SK-N-SH treated with all-trans-retinoic acid at 6 μM for 48 hours (cell line): ENCODE results near the gene DUOX2.

Experiments used
- ATAC-seq: fragments of 200-7000 bp; cut with Tn5 transposase; 3 replicates; pipeline ENCODE4 v1.9.1; 2020; ENCODE audit warnings: mild to moderate bottlenecking, moderate library complexity
- ARNTL ChIP-seq: fragments of 450-650 bp; formaldehyde crosslinking; IDR thresholded peaks from 2 replicates; pipeline ENCODE4 v1.5.0; 2020; ENCODE audit warnings: low read depth, mild to moderate bottlenecking, moderate library complexity, borderline replicate concordance
- BACH2 ChIP-seq: fragments of 250-450 bp; sonication (Bioruptor Pico); IDR thresholded peaks from 2 replicates; pipeline ENCODE4 v1.9.0; 2021; ENCODE audit warnings: mild to moderate bottlenecking, borderline replicate concordance
- CSDC2 ChIP-seq: fragments of 250-450 bp; sonication (Bioruptor Pico); IDR thresholded peaks from 2 replicates; pipeline ENCODE4 v1.5.0; 2020; ENCODE audit warnings: mild to moderate bottlenecking, moderate library complexity
- ESRRG ChIP-seq: fragments of 250-450 bp; sonication (Bioruptor Pico); IDR thresholded peaks from 2 replicates; pipeline ENCODE4 v1.6.1; 2021; ENCODE audit warnings: mild to moderate bottlenecking
- ISL1 ChIP-seq: fragments of 250-450 bp; sonication (Bioruptor Pico); IDR thresholded peaks from 2 replicates; pipeline ENCODE4 v2.1.2; 2022; ENCODE audit warnings: mild to moderate bottlenecking, moderate library complexity
- OSR1 ChIP-seq: fragments of 250-450 bp; sonication (Bioruptor Pico); IDR thresholded peaks from 2 replicates; pipeline ENCODE4 v1.8.0; 2022; ENCODE audit warnings: moderate library complexity, mild to moderate bottlenecking, inconsistent platforms
- PPARA ChIP-seq: fragments of 250-450 bp; sonication (Bioruptor Pico); IDR thresholded peaks from 2 replicates; pipeline ENCODE4 v1.5.0; 2020; ENCODE audit warnings: mild to moderate bottlenecking, borderline replicate concordance
- RARB ChIP-seq: fragments of 250-450 bp; sonication (Bioruptor Pico); IDR thresholded peaks from 2 replicates; pipeline ENCODE4 v1.8.0; 2021; ENCODE audit warnings: mild to moderate bottlenecking, moderate library complexity
- SNAI2 ChIP-seq: fragments of 250-450 bp; sonication (Bioruptor Pico); IDR thresholded peaks from 2 replicates; pipeline ENCODE4 v1.5.0; 2020; ENCODE audit warnings: mild to moderate bottlenecking, moderate library complexity
- TCF4 ChIP-seq: fragments of 250-450 bp; sonication (Bioruptor Pico); IDR thresholded peaks from 2 replicates; pipeline ENCODE4 v1.8.0; 2021; ENCODE audit warnings: mild to moderate bottlenecking, moderate library complexity, borderline replicate concordance
- TOX ChIP-seq: fragments of 250-450 bp; sonication (Bioruptor Pico); IDR thresholded peaks from 2 replicates; pipeline ENCODE4 v1.8.0; 2021; ENCODE audit warnings: mild to moderate bottlenecking, moderate library complexity, borderline replicate concordance
- ZC3H10 ChIP-seq: fragments of 250-450 bp; sonication (Bioruptor Pico); IDR thresholded peaks from 2 replicates; pipeline ENCODE4 v1.5.1; 2021; ENCODE audit warnings: mild to moderate bottlenecking, moderate library complexity
- ZFP3 ChIP-seq: fragments of 250-450 bp; sonication (Bioruptor Pico); IDR thresholded peaks from 2 replicates; pipeline ENCODE4 v1.5.0; 2020; ENCODE audit warnings: mild to moderate bottlenecking, moderate library complexity
- ZFP30 ChIP-seq: fragments of 450-650 bp; formaldehyde crosslinking; IDR thresholded peaks from 2 replicates; pipeline ENCODE4 v1.5.0; 2022; ENCODE audit warnings: mild to moderate bottlenecking, moderate library complexity
- ZNF565 ChIP-seq: fragments of 450-650 bp; formaldehyde crosslinking; conservative IDR thresholded peaks from 2 replicates; pipeline ENCODE4 v1.5.0; 2020; ENCODE audit warnings: low read depth, mild to moderate bottlenecking, moderate library complexity
- ZNF70 ChIP-seq: fragments of 450-650 bp; formaldehyde crosslinking; IDR thresholded peaks from 2 replicates; pipeline ENCODE4 v1.5.0; 2020; ENCODE audit warnings: mild to moderate bottlenecking, moderate library complexity
- ZNF8 ChIP-seq: fragments of 450-650 bp; formaldehyde crosslinking; IDR thresholded peaks from 2 replicates; pipeline ENCODE4 v1.5.0; 2020; ENCODE audit warnings: mild to moderate bottlenecking, moderate library complexity
- TF ChIP-seq, protein P1 (sequence below): fragments of 250-450 bp; sonication (Bioruptor Pico); IDR thresholded peaks from 2 replicates; pipeline ENCODE4 v1.8.0; 2020; ENCODE audit warnings: mild to moderate bottlenecking, moderate library complexity, borderline replicate concordance
- TF ChIP-seq, protein P2 (sequence below): fragments of 250-450 bp; sonication (Bioruptor Pico); IDR thresholded peaks from 2 replicates; pipeline ENCODE4 v1.5.1; 2020; ENCODE audit warnings: low read depth, mild to moderate bottlenecking, moderate library complexity
- TF ChIP-seq, protein P3 (sequence below): fragments of 250-450 bp; sonication (Bioruptor Pico); IDR thresholded peaks from 2 replicates; pipeline ENCODE4 v1.5.0; 2020; ENCODE audit warnings: mild to moderate bottlenecking, moderate library complexity
- TF ChIP-seq, protein P4 (sequence below): fragments of 250-450 bp; sonication (Bioruptor Pico); IDR thresholded peaks from 2 replicates; pipeline ENCODE4 v1.5.1; 2021; ENCODE audit warnings: mild to moderate bottlenecking, moderate library complexity

DUOX2 gene

DNA sequence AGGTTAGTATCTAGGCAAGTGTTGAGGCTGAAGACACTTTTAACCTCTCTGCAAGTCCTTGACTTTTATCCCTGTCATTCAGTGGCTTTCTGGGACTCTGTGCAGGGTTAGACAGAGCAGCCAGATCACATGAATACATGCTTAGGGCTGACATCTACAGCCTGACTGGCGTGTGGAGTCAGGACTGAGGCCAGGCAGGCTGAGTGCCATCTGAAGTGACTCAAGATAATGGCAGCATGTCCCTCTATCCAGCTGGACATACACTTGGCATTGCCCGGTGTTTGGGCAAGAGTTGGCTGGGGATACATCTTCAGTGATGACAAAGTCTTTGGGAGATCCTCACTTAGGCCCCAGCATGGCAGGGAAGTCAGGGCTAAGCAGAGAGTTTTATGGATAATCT, 22.4 kb downstream of the DUOX2 start:
- ATAC-seq: no peak

DNA sequence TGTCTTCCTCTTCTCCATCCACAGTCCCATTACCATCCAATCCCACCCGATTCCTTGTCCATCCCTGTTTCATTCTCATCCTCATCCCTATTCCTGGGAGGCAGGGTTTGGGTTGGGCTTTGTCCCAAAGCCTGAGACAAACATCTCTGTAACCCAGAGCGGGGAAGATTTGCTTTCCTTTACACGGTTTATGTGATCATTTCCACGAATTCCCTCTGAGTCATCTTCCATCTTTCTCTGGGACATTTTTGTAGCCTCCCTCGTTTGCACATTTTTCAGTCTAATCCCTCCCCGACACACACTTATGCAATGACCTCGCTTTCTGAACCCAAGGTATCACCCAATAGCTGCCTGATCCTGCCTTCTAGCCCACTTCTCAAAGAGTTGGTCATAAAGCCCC, 22.8 kb downstream of the DUOX2 start:
- ATAC-seq: no peak
- TF ChIP-seq RARB (CRISPR knock-in tag) (no peak), PPARA (CRISPR knock-in tag) (no peak), BACH2 (no peak), ESRRG (no peak), ARNTL (CRISPR knock-in tag) (no peak), SNAI2 (CRISPR knock-in tag) (no peak), OSR1 (CRISPR knock-in tag) (no peak), ISL1 (CRISPR knock-in tag) (no peak), ZNF565 (CRISPR knock-in tag) (no peak), ZNF8 (CRISPR knock-in tag) (no peak), ZFP30 (no peak), ZC3H10 (CRISPR knock-in tag) (no peak), CSDC2 (CRISPR knock-in tag) (no peak), ZNF70 (CRISPR knock-in tag) (no peak)
- TF ChIP-seq, protein P1, sequence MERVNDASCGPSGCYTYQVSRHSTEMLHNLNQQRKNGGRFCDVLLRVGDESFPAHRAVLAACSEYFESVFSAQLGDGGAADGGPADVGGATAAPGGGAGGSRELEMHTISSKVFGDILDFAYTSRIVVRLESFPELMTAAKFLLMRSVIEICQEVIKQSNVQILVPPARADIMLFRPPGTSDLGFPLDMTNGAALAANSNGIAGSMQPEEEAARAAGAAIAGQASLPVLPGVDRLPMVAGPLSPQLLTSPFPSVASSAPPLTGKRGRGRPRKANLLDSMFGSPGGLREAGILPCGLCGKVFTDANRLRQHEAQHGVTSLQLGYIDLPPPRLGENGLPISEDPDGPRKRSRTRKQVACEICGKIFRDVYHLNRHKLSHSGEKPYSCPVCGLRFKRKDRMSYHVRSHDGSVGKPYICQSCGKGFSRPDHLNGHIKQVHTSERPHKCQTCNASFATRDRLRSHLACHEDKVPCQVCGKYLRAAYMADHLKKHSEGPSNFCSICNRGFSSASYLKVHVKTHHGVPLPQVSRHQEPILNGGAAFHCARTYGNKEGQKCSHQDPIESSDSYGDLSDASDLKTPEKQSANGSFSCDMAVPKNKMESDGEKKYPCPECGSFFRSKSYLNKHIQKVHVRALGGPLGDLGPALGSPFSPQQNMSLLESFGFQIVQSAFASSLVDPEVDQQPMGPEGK (CRISPR knock-in tag): no peak
- TF ChIP-seq, protein P2, sequence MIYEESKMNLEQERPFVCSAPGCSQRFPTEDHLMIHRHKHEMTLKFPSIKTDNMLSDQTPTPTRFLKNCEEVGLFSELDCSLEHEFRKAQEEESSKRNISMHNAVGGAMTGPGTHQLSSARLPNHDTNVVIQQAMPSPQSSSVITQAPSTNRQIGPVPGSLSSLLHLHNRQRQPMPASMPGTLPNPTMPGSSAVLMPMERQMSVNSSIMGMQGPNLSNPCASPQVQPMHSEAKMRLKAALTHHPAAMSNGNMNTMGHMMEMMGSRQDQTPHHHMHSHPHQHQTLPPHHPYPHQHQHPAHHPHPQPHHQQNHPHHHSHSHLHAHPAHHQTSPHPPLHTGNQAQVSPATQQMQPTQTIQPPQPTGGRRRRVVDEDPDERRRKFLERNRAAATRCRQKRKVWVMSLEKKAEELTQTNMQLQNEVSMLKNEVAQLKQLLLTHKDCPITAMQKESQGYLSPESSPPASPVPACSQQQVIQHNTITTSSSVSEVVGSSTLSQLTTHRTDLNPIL (CRISPR knock-in tag): no peak
- TF ChIP-seq, all 23 proteins: peak for 0

More for the DNA sequence above, 22.4 kb downstream of the DUOX2 start:
- no peak for TF ChIP-seq ZC3H10 (CRISPR knock-in tag)
- TF ChIP-seq, protein P3, sequence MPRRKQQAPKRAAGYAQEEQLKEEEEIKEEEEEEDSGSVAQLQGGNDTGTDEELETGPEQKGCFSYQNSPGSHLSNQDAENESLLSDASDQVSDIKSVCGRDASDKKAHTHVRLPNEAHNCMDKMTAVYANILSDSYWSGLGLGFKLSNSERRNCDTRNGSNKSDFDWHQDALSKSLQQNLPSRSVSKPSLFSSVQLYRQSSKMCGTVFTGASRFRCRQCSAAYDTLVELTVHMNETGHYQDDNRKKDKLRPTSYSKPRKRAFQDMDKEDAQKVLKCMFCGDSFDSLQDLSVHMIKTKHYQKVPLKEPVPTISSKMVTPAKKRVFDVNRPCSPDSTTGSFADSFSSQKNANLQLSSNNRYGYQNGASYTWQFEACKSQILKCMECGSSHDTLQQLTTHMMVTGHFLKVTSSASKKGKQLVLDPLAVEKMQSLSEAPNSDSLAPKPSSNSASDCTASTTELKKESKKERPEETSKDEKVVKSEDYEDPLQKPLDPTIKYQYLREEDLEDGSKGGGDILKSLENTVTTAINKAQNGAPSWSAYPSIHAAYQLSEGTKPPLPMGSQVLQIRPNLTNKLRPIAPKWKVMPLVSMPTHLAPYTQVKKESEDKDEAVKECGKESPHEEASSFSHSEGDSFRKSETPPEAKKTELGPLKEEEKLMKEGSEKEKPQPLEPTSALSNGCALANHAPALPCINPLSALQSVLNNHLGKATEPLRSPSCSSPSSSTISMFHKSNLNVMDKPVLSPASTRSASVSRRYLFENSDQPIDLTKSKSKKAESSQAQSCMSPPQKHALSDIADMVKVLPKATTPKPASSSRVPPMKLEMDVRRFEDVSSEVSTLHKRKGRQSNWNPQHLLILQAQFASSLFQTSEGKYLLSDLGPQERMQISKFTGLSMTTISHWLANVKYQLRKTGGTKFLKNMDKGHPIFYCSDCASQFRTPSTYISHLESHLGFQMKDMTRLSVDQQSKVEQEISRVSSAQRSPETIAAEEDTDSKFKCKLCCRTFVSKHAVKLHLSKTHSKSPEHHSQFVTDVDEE (CRISPR knock-in tag): no peak
- TF ChIP-seq, protein P1 (CRISPR knock-in tag): no peak
- no peak for TF ChIP-seq ZFP3 (CRISPR knock-in tag)
- TF ChIP-seq, protein P4, sequence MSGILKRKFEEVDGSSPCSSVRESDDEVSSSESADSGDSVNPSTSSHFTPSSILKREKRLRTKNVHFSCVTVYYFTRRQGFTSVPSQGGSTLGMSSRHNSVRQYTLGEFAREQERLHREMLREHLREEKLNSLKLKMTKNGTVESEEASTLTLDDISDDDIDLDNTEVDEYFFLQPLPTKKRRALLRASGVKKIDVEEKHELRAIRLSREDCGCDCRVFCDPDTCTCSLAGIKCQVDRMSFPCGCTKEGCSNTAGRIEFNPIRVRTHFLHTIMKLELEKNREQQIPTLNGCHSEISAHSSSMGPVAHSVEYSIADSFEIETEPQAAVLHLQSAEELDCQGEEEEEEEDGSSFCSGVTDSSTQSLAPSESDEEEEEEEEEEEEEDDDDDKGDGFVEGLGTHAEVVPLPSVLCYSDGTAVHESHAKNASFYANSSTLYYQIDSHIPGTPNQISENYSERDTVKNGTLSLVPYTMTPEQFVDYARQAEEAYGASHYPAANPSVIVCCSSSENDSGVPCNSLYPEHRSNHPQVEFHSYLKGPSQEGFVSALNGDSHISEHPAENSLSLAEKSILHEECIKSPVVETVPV (CRISPR knock-in tag): no peak
- no peak for TF ChIP-seq ZNF8 (CRISPR knock-in tag)
- TF ChIP-seq OSR1 (CRISPR knock-in tag): no peak
- TF ChIP-seq ESRRG: no peak
- no peak for TF ChIP-seq ARNTL (CRISPR knock-in tag)
- TF ChIP-seq TCF4 (CRISPR knock-in tag): no peak
- no peak for TF ChIP-seq RARB (CRISPR knock-in tag)
- TF ChIP-seq TOX (CRISPR knock-in tag): no peak

DNA sequence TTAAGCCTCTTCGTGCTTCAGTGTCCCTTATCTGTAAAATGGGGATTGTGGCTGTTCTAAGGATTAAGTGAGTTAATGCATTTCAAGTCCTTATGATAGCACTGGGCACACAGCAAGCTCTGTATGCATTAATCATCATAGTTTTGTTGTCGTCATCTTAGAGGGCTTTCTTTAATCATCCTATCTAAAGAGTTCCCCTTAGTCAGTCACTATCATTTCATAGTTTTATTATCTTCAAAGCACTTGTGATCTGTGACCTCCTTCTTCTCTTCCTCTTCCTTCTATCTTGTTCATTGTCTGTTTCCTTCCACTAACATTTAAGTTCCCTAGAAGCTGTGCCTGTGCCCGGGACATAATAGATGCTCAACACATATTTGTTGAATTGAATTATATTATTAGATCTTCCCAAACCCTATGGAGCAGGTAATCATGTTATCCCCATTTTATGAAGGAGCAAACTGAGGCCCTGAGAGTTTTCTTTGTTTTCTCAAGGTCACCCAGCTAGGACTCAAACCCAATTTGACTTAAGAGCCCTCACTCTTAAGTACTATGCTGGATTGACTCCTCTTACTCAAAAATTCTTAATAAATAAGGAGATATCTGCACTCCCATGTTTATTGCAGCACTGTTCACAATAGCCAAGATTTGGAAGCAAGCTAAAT, 24.1 kb downstream of the DUOX2 start:
- ATAC-seq: no peak
- TF ChIP-seq, protein P1 (CRISPR knock-in tag): no peak
- no peak for TF ChIP-seq ZC3H10 (CRISPR knock-in tag)
